Measurements from ENCODE around the gene ME3.

ME3 gene

DNA sequence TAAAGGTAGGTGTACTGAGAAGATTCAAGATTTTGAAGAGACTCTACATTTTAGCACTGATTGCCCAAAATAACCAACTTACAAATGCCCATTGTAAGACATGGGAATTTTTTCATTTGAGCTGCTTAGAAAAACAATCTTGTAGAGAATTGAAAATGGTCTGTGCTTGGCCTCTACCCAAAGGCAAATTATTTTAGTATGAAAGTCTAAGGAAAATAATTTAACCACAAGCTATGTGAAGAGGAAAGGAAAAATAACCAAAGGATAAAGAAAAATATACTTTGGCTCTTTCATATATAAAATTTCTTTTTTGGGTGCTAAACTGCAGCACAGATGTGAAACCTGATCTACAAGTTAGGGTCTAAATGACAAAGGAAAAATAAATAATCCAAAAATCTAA lies 54.9 kb downstream of the ME3 start:
- H2AK5ac ChIP-seq (ENCODE audit: low read length): no peak overlapping the region
- no peak overlapping the region for H2BK15ac ChIP-seq (replicated peaks; ENCODE audit: low read depth)
- H3K23ac ChIP-seq (ENCODE audit: low read length): no peak overlapping the region
- H3K36me3 ChIP-seq (ENCODE audit: control insufficient read depth, insufficient read depth, low read length): no peaks in the 10 kb centered on the region
- no peak overlapping the region for H3K4me2 ChIP-seq (ENCODE audit: low read length)
- DNase-seq: no peak
- no peak overlapping the region for H2BK5ac ChIP-seq (ENCODE audit: low read length)
- no peak overlapping the region for H3K56ac ChIP-seq (ENCODE audit: low read length)
- no peak overlapping the region for H3K4me3 ChIP-seq (ENCODE audit: low read length)
- no peak overlapping the region for H3K4ac ChIP-seq (ENCODE audit: low read depth, low read length)
- no peak overlapping the region for H4K8ac ChIP-seq (ENCODE audit: low read depth, low read length)
- no peaks in the 10 kb centered on the region for H3K79me1 ChIP-seq (ENCODE audit: low read length)
- H3K9ac ChIP-seq (ENCODE audit: low read length): no peak overlapping the region
- no peaks in the 10 kb centered on the region for H3K4me1 ChIP-seq (ENCODE audit: control insufficient read depth, low read depth, low read length)
- H3K18ac ChIP-seq (ENCODE audit: low read length): no peak overlapping the region
- no peaks in the 10 kb centered on the region for H3K27me3 ChIP-seq (ENCODE audit: insufficient read depth, low read length, poor library complexity)
- no peak overlapping the region for H4K5ac ChIP-seq (ENCODE audit: low read length)
- H3K27ac ChIP-seq (ENCODE audit: low read depth, low read length): no peak overlapping the region
- H2BK120ac ChIP-seq (ENCODE audit: low read depth, low read length): no peak overlapping the region
- H3K79me2 ChIP-seq (ENCODE audit: control insufficient read depth, insufficient read depth, low read length): no peaks in the 10 kb centered on the region

DNA sequence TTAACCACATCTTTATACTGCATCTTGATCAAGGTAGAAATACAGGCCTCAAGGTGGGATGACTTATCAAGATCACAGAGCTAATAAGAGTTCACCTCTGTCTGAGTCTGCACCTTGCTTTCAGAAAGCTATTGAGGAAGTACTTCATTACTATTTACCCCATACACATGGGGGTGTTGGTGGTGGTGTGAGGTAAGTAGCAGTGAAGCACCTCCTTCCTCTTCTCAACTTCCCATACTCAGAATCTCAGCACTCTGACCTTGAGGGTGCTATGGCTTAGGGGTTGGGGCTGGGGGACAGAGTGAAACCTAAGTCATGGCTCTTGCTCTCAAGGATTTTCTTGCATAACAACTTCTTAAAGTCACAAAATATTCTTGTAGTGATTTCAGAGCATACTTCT lies 56.9 kb downstream of the ME3 start:
- Histone ChIP-seq H3K79me2 (ENCODE audit: control insufficient read depth, insufficient read depth, low read length) (no peaks in the 10 kb centered on the region), H2BK5ac (ENCODE audit: low read length) (no peak overlapping the region), H4K8ac (ENCODE audit: low read depth, low read length) (no peak overlapping the region), H3K4me3 (ENCODE audit: low read length) (no peak overlapping the region), H2BK120ac (ENCODE audit: low read depth, low read length) (no peak overlapping the region), H3K4me2 (ENCODE audit: low read length) (no peak overlapping the region), H3K36me3 (ENCODE audit: control insufficient read depth, insufficient read depth, low read length) (no peaks in the 10 kb centered on the region), H3K23ac (ENCODE audit: low read length) (no peak overlapping the region), H4K5ac (ENCODE audit: low read length) (no peak overlapping the region), H3K4me1 (ENCODE audit: control insufficient read depth, low read depth, low read length) (no peaks in the 10 kb centered on the region), H2BK15ac (replicated peaks; ENCODE audit: low read depth) (no peak overlapping the region), H3K27ac (ENCODE audit: low read depth, low read length) (no peak overlapping the region), H2AK5ac (ENCODE audit: low read length) (no peak overlapping the region), H3K9ac (ENCODE audit: low read length) (no peak overlapping the region), H3K18ac (ENCODE audit: low read length) (no peak overlapping the region), H3K79me1 (ENCODE audit: low read length) (no peaks in the 10 kb centered on the region), H3K56ac (ENCODE audit: low read length) (no peak overlapping the region), H3K27me3 (ENCODE audit: insufficient read depth, low read length, poor library complexity) (no peaks in the 10 kb centered on the region), H3K4ac (ENCODE audit: low read depth, low read length) (no peak overlapping the region)
- no peak for DNase-seq

DNA sequence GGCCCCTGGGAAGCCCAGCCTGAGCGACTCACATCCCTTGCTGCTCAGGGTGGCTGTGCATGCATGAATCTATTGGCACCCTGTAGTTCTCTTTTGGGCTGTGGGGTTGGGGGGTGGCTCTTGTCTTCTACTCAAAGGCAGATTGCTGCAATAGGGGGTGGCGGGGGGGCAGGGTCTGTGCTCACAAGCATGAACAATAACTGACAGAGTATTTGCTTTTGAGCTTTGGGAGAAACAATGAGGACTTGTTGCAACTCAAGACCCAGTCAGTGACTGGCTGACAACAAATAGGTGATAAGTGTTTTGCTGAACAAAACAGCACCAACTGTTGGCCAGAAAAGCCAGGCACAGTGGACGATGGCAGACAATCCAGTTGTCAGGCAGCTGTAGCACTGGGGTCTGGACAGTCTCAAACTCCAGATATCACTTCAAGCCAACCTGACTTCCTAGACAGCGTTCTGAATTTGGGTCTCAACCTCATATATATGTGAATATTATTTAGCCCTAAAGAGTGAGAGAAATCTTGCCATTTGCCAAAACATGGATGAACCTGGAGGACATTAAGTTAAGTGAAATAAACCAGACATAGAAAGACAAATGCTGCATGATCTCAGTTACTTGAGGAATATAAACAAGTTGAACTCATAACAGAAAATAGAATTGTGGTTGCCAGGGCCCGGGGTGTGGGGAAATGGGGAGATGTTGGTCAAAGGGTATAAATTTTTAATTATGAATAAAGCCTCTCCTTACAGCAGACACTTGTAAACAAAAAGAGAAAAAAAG lies 61.7 kb downstream of the ME3 start:
- no peak overlapping the region for H3K4ac ChIP-seq (ENCODE audit: low read depth, low read length)
- H2AK5ac ChIP-seq (ENCODE audit: low read length): no peak overlapping the region
- no peak overlapping the region for H3K27ac ChIP-seq (ENCODE audit: low read depth, low read length)
- no peak overlapping the region for H2BK5ac ChIP-seq (ENCODE audit: low read length)
- H3K9ac ChIP-seq (ENCODE audit: low read length): no peak overlapping the region
- H2BK120ac ChIP-seq (ENCODE audit: low read depth, low read length): no peak overlapping the region
- DNase-seq: peak; percentile 40
- H4K8ac ChIP-seq (ENCODE audit: low read depth, low read length): no peak overlapping the region
- 100% methylated on average over 1 of the region's 5 CpGs for WGBS (ENCODE audit: extremely low coverage, insufficient coverage, low lambda C conversion rate)
- H3K79me1 ChIP-seq (ENCODE audit: low read length): no peaks in the 10 kb centered on the region
- no peak overlapping the region for H3K56ac ChIP-seq (ENCODE audit: low read length)
- H3K4me1 ChIP-seq (ENCODE audit: control insufficient read depth, low read depth, low read length): no peaks in the 10 kb centered on the region
- no peak overlapping the region for H3K4me2 ChIP-seq (ENCODE audit: low read length)
- no peaks in the 10 kb centered on the region for H3K36me3 ChIP-seq (ENCODE audit: control insufficient read depth, insufficient read depth, low read length)
- no peak overlapping the region for H4K5ac ChIP-seq (ENCODE audit: low read length)
- H3K18ac ChIP-seq (ENCODE audit: low read length): no peak overlapping the region
- H3K79me2 ChIP-seq (ENCODE audit: control insufficient read depth, insufficient read depth, low read length): no peaks in the 10 kb centered on the region
- no peak overlapping the region for H2BK15ac ChIP-seq (replicated peaks; ENCODE audit: low read depth)
- no peak overlapping the region for H3K4me3 ChIP-seq (ENCODE audit: low read length)
- H3K23ac ChIP-seq (ENCODE audit: low read length): no peak overlapping the region
- no peaks in the 10 kb centered on the region for H3K27me3 ChIP-seq (ENCODE audit: insufficient read depth, low read length, poor library complexity)

DNA sequence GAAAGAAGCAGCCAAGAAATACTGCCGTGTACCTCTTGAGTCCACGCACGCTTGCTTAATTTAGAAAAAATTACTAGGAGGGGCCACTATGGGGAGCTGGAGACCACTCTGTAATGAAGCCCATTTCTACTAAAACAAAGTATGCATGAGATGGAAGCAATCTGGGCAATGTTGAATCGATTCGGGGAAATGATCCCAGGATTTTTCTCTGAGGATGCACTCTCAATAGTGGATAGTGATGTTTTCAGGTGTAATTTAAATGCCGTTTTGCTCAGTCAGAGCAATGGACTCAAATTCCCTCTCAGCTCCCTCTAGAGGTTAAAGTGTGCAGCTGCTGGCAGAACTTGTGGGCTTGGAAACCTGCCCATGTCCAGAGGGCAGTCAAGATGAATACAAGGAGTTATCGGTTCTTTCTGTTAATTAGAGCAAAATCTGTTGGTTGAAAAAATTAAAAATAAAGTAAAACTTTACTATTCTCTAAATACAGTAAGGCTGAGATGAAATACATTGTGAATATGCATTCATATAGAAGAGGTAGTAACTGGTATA lies 64.1 kb downstream of the ME3 start:
- H3K79me2 ChIP-seq (ENCODE audit: control insufficient read depth, insufficient read depth, low read length): no peaks in the 10 kb centered on the region
- H2AK5ac ChIP-seq (ENCODE audit: low read length): no peak overlapping the region
- no peaks in the 10 kb centered on the region for H3K4me1 ChIP-seq (ENCODE audit: control insufficient read depth, low read depth, low read length)
- H2BK15ac ChIP-seq (replicated peaks; ENCODE audit: low read depth): no peak overlapping the region
- no peaks in the 10 kb centered on the region for H3K79me1 ChIP-seq (ENCODE audit: low read length)
- H3K27ac ChIP-seq (ENCODE audit: low read depth, low read length): no peak overlapping the region
- H3K36me3 ChIP-seq (ENCODE audit: control insufficient read depth, insufficient read depth, low read length): no peaks in the 10 kb centered on the region
- no peak overlapping the region for H3K4me2 ChIP-seq (ENCODE audit: low read length)
- H3K23ac ChIP-seq (ENCODE audit: low read length): no peak overlapping the region
- H4K5ac ChIP-seq (ENCODE audit: low read length): no peak overlapping the region
- no peaks in the 10 kb centered on the region for H3K27me3 ChIP-seq (ENCODE audit: insufficient read depth, low read length, poor library complexity)
- H3K18ac ChIP-seq (ENCODE audit: low read length): peak overlapping the region; percentile 28
- H3K56ac ChIP-seq (ENCODE audit: low read length): no peak overlapping the region
- no peak overlapping the region for H4K8ac ChIP-seq (ENCODE audit: low read depth, low read length)
- no peak overlapping the region for H2BK5ac ChIP-seq (ENCODE audit: low read length)
- H3K9ac ChIP-seq (ENCODE audit: low read length): no peak overlapping the region
- H3K4ac ChIP-seq (ENCODE audit: low read depth, low read length): no peak overlapping the region
- peak; percentile 78 for DNase-seq
- H2BK120ac ChIP-seq (ENCODE audit: low read depth, low read length): no peak overlapping the region
- H3K4me3 ChIP-seq (ENCODE audit: low read length): no peak overlapping the region
- WGBS (ENCODE audit: extremely low coverage, insufficient coverage, low lambda C conversion rate): no CpG with 5 or more reads among the region's 7 CpGs

DNA sequence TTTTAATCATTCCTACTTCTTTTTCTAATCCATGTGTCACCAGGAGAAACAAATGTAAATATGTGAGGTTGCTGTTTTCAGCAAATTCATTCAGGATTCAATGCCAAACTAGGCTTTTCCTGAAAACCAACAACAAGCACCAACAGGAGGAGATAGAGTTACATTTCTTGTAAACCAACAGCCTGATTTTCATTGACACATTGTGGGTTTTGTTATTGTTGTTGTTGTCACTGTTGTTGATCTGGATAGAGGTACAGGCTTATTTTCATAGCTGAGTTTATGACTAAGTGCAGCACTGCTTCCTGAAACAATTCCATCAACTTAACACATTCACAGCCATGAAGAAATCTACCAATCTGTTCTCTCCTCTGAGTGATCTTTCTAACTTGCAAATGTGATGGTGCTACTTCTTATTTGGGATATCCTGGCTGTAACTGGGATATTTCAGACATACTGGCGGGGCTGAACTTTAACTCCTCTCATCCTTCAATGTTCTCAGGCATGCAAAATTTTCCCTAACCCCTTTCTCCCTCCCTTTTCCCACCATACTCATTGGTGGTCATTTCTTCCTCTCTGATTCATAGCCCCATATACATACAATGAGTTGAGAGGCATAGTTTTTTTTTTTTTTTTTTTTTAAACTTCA lies 65.5 kb downstream of the ME3 start:
- peak overlapping the region; percentile 9 for H3K56ac ChIP-seq (ENCODE audit: low read length)
- H3K36me3 ChIP-seq (ENCODE audit: control insufficient read depth, insufficient read depth, low read length): no peaks in the 10 kb centered on the region
- H3K9ac ChIP-seq (ENCODE audit: low read length): no peak overlapping the region
- no peak overlapping the region for H2BK15ac ChIP-seq (replicated peaks; ENCODE audit: low read depth)
- H4K5ac ChIP-seq (ENCODE audit: low read length): no peak overlapping the region
- no peaks in the 10 kb centered on the region for H3K4me1 ChIP-seq (ENCODE audit: control insufficient read depth, low read depth, low read length)
- H3K79me1 ChIP-seq (ENCODE audit: low read length): no peaks in the 10 kb centered on the region
- WGBS (ENCODE audit: extremely low coverage, insufficient coverage, low lambda C conversion rate): no CpG with 5 or more reads among the region's 1 CpG
- no peak overlapping the region for H3K23ac ChIP-seq (ENCODE audit: low read length)
- no peak overlapping the region for H3K4ac ChIP-seq (ENCODE audit: low read depth, low read length)
- H3K27ac ChIP-seq (ENCODE audit: low read depth, low read length): no peak overlapping the region
- no peak overlapping the region for H2AK5ac ChIP-seq (ENCODE audit: low read length)
- H3K4me2 ChIP-seq (ENCODE audit: low read length): no peak overlapping the region
- no peak overlapping the region for H3K4me3 ChIP-seq (ENCODE audit: low read length)
- H2BK120ac ChIP-seq (ENCODE audit: low read depth, low read length): no peak overlapping the region
- peak; percentile 54 for DNase-seq
- H3K18ac ChIP-seq (ENCODE audit: low read length): no peak overlapping the region
- no peaks in the 10 kb centered on the region for H3K27me3 ChIP-seq (ENCODE audit: insufficient read depth, low read length, poor library complexity)
- H2BK5ac ChIP-seq (ENCODE audit: low read length): no peak overlapping the region
- no peaks in the 10 kb centered on the region for H3K79me2 ChIP-seq (ENCODE audit: control insufficient read depth, insufficient read depth, low read length)
- H4K8ac ChIP-seq (ENCODE audit: low read depth, low read length): no peak overlapping the region

All from mesendoderm (in vitro differentiated cells).